HG03139 (cell line): Measurements from ENCODE around the gene RRBP1.

Experiments
- ATAC-seq: cut with Tn5 transposase; IDR thresholded peaks from one replicate; pipeline ENCODE4 v1.9.1; 2021; ENCODE audit not compliant: unreplicated experiment

The RRBP1 gene

GRCh38 chr20:17682103-17682888 is at the start of gene RRBP1:
TSS of gene RRBP1 (minus strand) at chr20:17682242. CDS start at chr20:17660507, 21,735 bp downstream.
- ATAC-seq = peak; percentile 86

GRCh38 chr20:17731233-17731632 is 49.2 kb upstream of the RRBP1 start:
- ATAC-seq = no peak

GRCh38 chr20:17730071-17730470 is 48.0 kb upstream of the RRBP1 start:
- no peak for ATAC-seq

GRCh38 chr20:17728074-17728473 is 46.0 kb upstream of the RRBP1 start:
- ATAC-seq = no peak

- ATAC-seq = no peak
Measured at GRCh38 chr20:17727351-17727750, 45.3 kb upstream of the RRBP1 start.

GRCh38 chr20:17726902-17727301 is 44.9 kb upstream of the RRBP1 start:
- no peak for ATAC-seq

GRCh38 chr20:17725094-17725835 is 43.2 kb upstream of the RRBP1 start:
- ATAC-seq = no peak

DNA sequence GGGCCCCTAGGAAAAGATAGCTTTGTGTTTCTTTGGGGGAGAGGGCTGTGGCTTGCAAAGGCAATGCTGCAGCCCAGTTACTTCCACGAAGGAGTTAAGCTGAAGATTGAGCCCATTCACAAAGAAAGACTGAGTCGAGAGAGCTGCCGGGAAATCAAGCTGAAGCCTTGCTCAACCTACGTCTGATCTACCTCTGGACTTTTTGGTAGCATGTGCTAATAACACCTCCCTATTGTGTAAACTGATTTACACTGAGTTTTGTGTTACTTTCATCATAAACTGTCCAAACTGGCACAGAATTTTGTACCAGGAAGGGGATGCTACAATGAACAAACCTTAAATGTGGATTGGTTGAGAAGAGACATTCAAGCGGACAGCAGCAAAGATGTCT is 41.3 kb upstream of the RRBP1 start:
- ATAC-seq = no peak

DNA sequence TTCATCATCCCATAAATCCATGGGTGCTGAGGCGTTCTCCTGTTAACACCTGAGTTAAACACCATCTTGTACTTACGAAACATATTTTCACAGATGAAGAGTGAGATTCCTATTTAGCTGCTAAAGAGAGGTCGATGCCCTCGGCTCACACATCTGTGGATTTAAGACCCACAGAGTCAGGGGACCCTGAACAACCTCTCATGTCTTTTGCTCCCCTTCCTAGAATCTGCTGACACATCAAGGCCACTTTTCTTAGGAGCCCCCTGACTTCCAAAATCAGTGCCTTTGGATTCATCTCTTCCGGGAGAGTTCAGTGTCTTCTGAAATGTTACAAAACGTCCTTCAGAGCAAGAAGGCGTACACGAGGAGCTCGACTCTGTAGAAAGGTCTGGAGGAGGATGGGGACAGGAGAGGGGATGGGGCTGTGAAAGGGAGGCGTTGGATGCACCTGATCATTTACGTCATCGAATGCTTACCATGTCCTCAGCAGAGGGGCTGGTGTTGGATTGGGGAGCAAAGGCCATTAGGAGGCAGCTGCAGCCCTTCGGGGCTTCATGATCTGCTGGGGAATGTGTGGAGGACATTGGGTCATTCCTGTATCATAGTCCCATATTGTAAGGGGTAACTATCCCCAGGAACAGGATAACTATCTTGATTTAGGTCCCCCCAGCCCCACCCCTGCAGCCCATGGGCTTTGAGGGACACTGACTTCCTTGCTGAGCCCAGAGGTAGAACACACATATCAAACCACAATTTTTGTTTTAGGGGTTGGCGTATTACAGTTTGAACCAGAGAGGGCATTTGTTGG is 40.7 kb upstream of the RRBP1 start:
- no peak for ATAC-seq

- ATAC-seq = no peak
Measured at GRCh38 chr20:17721802-17722486, 39.9 kb upstream of the RRBP1 start.

GRCh38 chr20:17720755-17721154 is 38.7 kb upstream of the RRBP1 start:
- ATAC-seq = no peak

DNA sequence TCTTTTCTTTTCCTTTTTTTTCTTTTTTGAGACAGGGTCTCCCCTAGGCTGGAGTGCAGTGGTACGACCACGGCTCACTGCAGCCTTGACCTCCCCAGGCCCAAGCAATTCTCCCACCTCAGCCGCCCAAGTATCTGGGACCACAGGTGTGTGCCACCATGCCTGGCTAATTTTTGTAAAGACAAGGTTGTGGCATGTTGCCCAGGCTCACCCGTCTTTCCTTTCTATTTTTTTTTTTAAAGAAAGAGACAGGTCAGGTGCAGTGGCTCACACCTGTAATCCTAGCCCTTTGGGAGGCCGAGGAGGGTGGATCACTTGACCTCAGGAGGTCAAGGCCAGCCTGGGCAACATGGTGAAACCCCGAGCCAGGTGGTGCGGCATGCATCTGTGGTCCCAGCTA is 34.3 kb upstream of the RRBP1 start:
- ATAC-seq = no peak

DNA sequence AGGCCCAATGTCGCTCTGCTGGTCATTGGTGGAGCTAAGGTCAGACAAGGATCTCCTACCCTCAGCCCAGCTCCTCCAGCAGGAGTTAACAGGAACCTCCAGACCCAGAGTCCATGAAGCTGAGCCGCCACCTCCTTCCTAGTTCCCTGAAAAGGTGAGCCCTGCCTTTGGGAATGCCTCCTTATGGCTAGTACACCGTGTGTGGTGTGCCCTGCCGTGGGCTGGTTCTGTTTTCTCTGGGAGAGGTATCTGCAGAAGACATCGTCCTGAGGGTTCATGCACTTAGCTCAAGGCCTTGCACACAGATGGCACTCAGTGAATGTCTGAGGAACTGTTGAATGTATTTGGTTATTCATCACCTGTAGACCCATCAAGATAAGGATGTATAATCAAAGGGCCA is 33.0 kb upstream of the RRBP1 start:
- ATAC-seq = no peak

GRCh38 chr20:17714597-17714996 is 32.6 kb upstream of the RRBP1 start:
- ATAC-seq = no peak

GRCh38 chr20:17712708-17713107 is 30.7 kb upstream of the RRBP1 start:
- ATAC-seq = no peak

DNA sequence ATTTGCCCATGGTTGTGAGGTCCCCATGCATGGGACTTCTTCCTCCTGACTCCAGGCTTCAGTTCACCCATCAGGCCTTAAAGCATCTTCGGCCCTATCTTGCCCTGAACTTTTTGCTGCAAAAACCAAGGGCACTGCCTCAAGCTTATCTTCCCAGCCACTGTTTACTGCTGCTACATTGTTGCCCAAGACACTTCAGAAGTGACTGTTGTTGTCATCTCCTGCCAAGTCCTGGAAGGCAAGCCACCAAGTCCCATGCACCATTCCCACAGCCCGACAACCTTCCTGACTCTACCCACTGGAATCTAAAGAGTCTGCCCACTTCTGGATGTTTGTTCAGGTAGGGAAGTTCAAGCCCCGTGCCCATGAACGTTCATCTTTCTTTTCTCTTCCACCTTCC is 30.2 kb upstream of the RRBP1 start:
- ATAC-seq = no peak

- ATAC-seq = no peak
Measured at GRCh38 chr20:17711267-17711627, 29.2 kb upstream of the RRBP1 start.

GRCh38 chr20:17710379-17711266 is 28.6 kb upstream of the RRBP1 start:
- no peak for ATAC-seq

- ATAC-seq = no peak
Measured at GRCh38 chr20:17709361-17710293, 27.6 kb upstream of the RRBP1 start.
